Neural cell (in vitro differentiated cells): ENCODE data around the gene NPTXR. TPM values are rescaled to one million over a fixed set of nuclear protein-coding genes. Genes with fewer than 3 reads are reported as not detected.

Experiments
- H2AFZ ChIP-seq: fragments of 200-600, 300-800 bp; sonication (generic), shearing (Covaris generic); 2 replicates; pipeline ENCODE4 v1.6.0; 2014; ENCODE audit warnings: low read depth, mild to moderate bottlenecking, antibody characterized with exemption, low read length, moderate library complexity
- H3F3A ChIP-seq: fragments of 200-600 bp; shearing (Covaris generic); 2 replicates; pipeline ENCODE4 v1.6.1; 2016; ENCODE audit warnings: mild to moderate bottlenecking, moderate library complexity, mixed read lengths, antibody characterized with exemption, low read length; ENCODE audit not compliant: insufficient read depth, poor library complexity, severe bottlenecking
- H3K27ac ChIP-seq: fragments of 200-600, 300-800 bp; sonication (generic), shearing (Covaris generic); 2 replicates; pipeline ENCODE4 v1.5.1; 2014; ENCODE audit warnings: mild to moderate bottlenecking, low read length, moderate library complexity
- H3K27me3 ChIP-seq: fragments of 300-800, 200-600 bp; sonication (generic), shearing (Covaris generic); 2 replicates; pipeline ENCODE4 v1.6.0; 2014; ENCODE audit warnings: mild to moderate bottlenecking, low read depth, low read length, moderate library complexity; ENCODE audit not compliant: insufficient read depth
- H3K36me3 ChIP-seq: fragments of 300-800, 200-600 bp; sonication (generic), shearing (Covaris generic); 2 replicates; pipeline ENCODE4 v1.5.1; 2014; ENCODE audit warnings: mild to moderate bottlenecking, antibody characterized with exemption, low read length, moderate library complexity; ENCODE audit not compliant: insufficient read depth
- H3K4me2 ChIP-seq: fragments of 300-800, 200-600 bp; sonication (generic), shearing (Covaris generic); 2 replicates; pipeline ENCODE4 v1.6.0; 2014; ENCODE audit warnings: mild to moderate bottlenecking, low read length
- H3K4me3 ChIP-seq: fragments of 300-800, 200-600 bp; sonication (generic), shearing (Covaris generic); 2 replicates; pipeline ENCODE4 v1.5.1; 2014; ENCODE audit warnings: mild to moderate bottlenecking, low read length, moderate library complexity
- H3K79me2 ChIP-seq: fragments of 200-600 bp; shearing (Covaris generic); replicated peaks from 2 replicates; pipeline ENCODE4 v1.6.0; 2014; ENCODE audit warnings: mild to moderate bottlenecking, low read length, moderate library complexity; ENCODE audit not compliant: insufficient read depth
- H3K9ac ChIP-seq: fragments of 300-800, 200-600 bp; sonication (generic), shearing (Covaris generic); 2 replicates; pipeline ENCODE4 v1.6.1; 2016; ENCODE audit warnings: mild to moderate bottlenecking, low read length, mixed read lengths
- H3K9me2 ChIP-seq: fragments of 200-600 bp; shearing (Covaris generic); 2 replicates; pipeline ENCODE4 v1.6.1; 2016; ENCODE audit warnings: mild to moderate bottlenecking, low read length, mixed read lengths; ENCODE audit not compliant: insufficient read depth
- H3K9me3 ChIP-seq: fragments of 200-600, 300-800 bp; sonication (generic), shearing (Covaris generic); 2 replicates; pipeline ENCODE4 v1.6.1; 2016; ENCODE audit warnings: mild to moderate bottlenecking, mixed run types, low read length, moderate library complexity, mixed read lengths
- H4K20me1 ChIP-seq: fragments of 200-600 bp; shearing (Covaris generic); 2 replicates; pipeline ENCODE4 v1.6.1; 2016; ENCODE audit warnings: mild to moderate bottlenecking, mixed run types; ENCODE audit not compliant: insufficient read depth
- CTCF ChIP-seq: fragments of 450-650 bp; IDR thresholded peaks from 2 replicates; pipeline ENCODE4 v1.5.1; 2014; ENCODE audit warnings: antibody characterized with exemption, mild to moderate bottlenecking, moderate library complexity; ENCODE audit not compliant: poor library complexity, severe bottlenecking
- EP300 ChIP-seq: fragments of 450-650 bp; conservative IDR thresholded peaks from 2 replicates; pipeline ENCODE4 v1.6.1; 2014; ENCODE audit warnings: antibody characterized with exemption, mild to moderate bottlenecking, moderate library complexity; ENCODE audit not compliant: poor library complexity, severe bottlenecking
- EZH2 ChIP-seq: fragments of 200-600, 300-800 bp; shearing (Covaris generic), sonication (generic); IDR thresholded peaks from 2 replicates; pipeline ENCODE4 v1.6.1; 2014; ENCODE audit warnings: antibody characterized with exemption, low read length, borderline replicate concordance, mild to moderate bottlenecking; ENCODE audit not compliant: insufficient read depth, poor library complexity, severe bottlenecking
- MXI1 ChIP-seq: fragments of 450-650 bp; conservative IDR thresholded peaks from 2 replicates; pipeline ENCODE4 v1.6.1; 2014; ENCODE audit warnings: antibody characterized with exemption, mild to moderate bottlenecking; ENCODE audit not compliant: poor library complexity, severe bottlenecking
- POLR2AphosphoS5 ChIP-seq: IDR thresholded peaks from 2 replicates; pipeline ENCODE4 v1.6.1; 2012
- RAD21 ChIP-seq: fragments of 450-650 bp; conservative IDR thresholded peaks from 2 replicates; pipeline ENCODE4 v1.6.1; 2014; ENCODE audit warnings: antibody characterized with exemption, mild to moderate bottlenecking, moderate library complexity
- SMC3 ChIP-seq: fragments of 450-650 bp; conservative IDR thresholded peaks from 2 replicates; pipeline ENCODE4 v1.6.1; 2014; ENCODE audit warnings: antibody characterized with exemption, mild to moderate bottlenecking, moderate library complexity; ENCODE audit not compliant: poor library complexity
- TAF1 ChIP-seq: IDR thresholded peaks from 2 replicates; pipeline ENCODE4 v1.6.1; 2012; ENCODE audit warnings: low read depth
- polyA plus RNA-seq: library from polyadenylated mRNA; depleted of rRNA; stranded (reverse); fragments of >200 nt; gene quantifications from 2 replicates; pipeline ENCODE4 v1.2.3, GENCODE V29; 2014
- TF ChIP-seq, protein P1 (sequence below): IDR thresholded peaks from 2 replicates; pipeline ENCODE4 v1.6.1; 2012; ENCODE audit warnings: borderline replicate concordance

Gene NPTXR
- polyA plus RNA-seq, 1 donor from 2014 or later: 17.0 TPM

DNA sequence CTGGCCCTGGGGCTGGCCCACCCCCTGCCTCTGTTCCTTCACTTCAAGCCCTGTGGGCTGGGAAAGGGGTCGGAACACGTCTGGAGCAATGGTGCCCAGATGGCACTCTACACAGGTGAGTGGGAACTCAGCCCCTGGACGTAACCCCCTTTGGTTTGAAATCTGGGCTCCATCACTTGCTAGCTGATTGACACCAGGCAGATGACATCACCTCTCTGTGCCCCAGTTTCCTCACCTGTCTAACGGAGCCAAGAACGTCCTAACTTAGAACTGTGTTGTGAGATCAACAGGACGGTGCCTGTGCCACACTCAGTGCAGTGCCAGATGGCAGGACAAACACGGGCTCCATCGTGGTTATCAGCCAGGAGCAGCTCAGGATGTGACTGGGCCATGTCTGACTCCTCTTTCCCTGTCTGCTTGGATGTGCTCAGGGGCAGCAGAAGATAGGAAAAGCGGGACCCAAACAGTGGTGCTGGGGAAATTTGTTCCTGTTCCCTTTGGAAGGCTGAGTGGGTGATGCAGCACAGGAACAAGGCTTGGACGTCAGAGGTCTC, 24.4 kb downstream of the NPTXR start:
- Histone ChIP-seq H3K4me2 (no peak overlapping the region), H3K36me3 (no peaks in the 10 kb centered on the region), H3K27me3 (no peaks in the 10 kb centered on the region), H3K4me3 (peak overlapping the region; percentile 30), H3K79me2 (no peaks in the 10 kb centered on the region), H3K27ac (peak overlapping the region; percentile 14), H3K9me2 (no peaks in the 10 kb centered on the region), H4K20me1 (no peaks in the 10 kb centered on the region), H2AFZ (no peak overlapping the region), H3K9me3 (no peaks in the 10 kb centered on the region), H3K9ac (no peak overlapping the region), H3F3A (no peaks in the 10 kb centered on the region)
- TF ChIP-seq RAD21 (no peak), CTCF (no peak), SMC3 (no peak), POLR2AphosphoS5 (no peak), MXI1 (no peak), TAF1 (no peak), EZH2 (no peak), EP300 (no peak)
- TF ChIP-seq, protein P1, sequence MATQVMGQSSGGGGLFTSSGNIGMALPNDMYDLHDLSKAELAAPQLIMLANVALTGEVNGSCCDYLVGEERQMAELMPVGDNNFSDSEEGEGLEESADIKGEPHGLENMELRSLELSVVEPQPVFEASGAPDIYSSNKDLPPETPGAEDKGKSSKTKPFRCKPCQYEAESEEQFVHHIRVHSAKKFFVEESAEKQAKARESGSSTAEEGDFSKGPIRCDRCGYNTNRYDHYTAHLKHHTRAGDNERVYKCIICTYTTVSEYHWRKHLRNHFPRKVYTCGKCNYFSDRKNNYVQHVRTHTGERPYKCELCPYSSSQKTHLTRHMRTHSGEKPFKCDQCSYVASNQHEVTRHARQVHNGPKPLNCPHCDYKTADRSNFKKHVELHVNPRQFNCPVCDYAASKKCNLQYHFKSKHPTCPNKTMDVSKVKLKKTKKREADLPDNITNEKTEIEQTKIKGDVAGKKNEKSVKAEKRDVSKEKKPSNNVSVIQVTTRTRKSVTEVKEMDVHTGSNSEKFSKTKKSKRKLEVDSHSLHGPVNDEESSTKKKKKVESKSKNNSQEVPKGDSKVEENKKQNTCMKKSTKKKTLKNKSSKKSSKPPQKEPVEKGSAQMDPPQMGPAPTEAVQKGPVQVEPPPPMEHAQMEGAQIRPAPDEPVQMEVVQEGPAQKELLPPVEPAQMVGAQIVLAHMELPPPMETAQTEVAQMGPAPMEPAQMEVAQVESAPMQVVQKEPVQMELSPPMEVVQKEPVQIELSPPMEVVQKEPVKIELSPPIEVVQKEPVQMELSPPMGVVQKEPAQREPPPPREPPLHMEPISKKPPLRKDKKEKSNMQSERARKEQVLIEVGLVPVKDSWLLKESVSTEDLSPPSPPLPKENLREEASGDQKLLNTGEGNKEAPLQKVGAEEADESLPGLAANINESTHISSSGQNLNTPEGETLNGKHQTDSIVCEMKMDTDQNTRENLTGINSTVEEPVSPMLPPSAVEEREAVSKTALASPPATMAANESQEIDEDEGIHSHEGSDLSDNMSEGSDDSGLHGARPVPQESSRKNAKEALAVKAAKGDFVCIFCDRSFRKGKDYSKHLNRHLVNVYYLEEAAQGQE: no peak

- Histone ChIP-seq H3K4me2 (no peak overlapping the region), H4K20me1 (no peaks in the 10 kb centered on the region), H3K9me3 (no peaks in the 10 kb centered on the region), H3K36me3 (no peaks in the 10 kb centered on the region), H3K27ac (no peak overlapping the region), H3K27me3 (no peaks in the 10 kb centered on the region), H3K9ac (no peak overlapping the region), H3F3A (no peaks in the 10 kb centered on the region), H2AFZ (no peak overlapping the region), H3K9me2 (no peaks in the 10 kb centered on the region), H3K4me3 (no peak overlapping the region), H3K79me2 (no peaks in the 10 kb centered on the region)
- TF ChIP-seq, protein P1: no peak
- no peak for TF ChIP-seq CTCF
- no peak for TF ChIP-seq RAD21
- TF ChIP-seq EP300: no peak
- TF ChIP-seq EZH2: no peak
- TF ChIP-seq TAF1: no peak
Observed at GRCh38 chr22:38817196-38817595, 26.6 kb downstream of the NPTXR start.
